Gastroesophageal sphincter (tissue), 4 donors: ENCODE data around the gene GON4L. TPM values are rescaled to one million over a fixed set of nuclear protein-coding genes. Genes with fewer than 3 reads are reported as not detected.
"Not testable (repeated sequence)": the region's sequence is repeated elsewhere in the genome, so short reads cannot be mapped to it uniquely, and the experiment has no call there.

Experiments
- ATAC-seq: fragments of 150-250 bp; one replicate; pipeline ENCODE4 v1.9.1; 2016; ENCODE audit warnings: mild to moderate bottlenecking, moderate library complexity
- H3K27ac ChIP-seq, 4 donors: fragments of 200-600 bp; sonication (generic) in 3 of 4; 1 replicate in 3 of 4; 2 replicates in 1 of 4; pipeline ENCODE4 v1.5.1; 2016 to 2019
- H3K27me3 ChIP-seq: fragments of 200-600 bp; sonication (generic); one replicate; pipeline ENCODE4 v1.5.1; 2019
- H3K36me3 ChIP-seq, 2 donors: fragments of 200-600 bp; sonication (generic); one replicate each; pipeline ENCODE4 v1.5.1; 2019; ENCODE audit warnings: control low read depth in 1 of 2
- H3K4me1 ChIP-seq, 3 donors: fragments of 200-600 bp; sonication (generic); 1 replicate in 2 of 3; 2 replicates in 1 of 3; pipeline ENCODE4 v1.5.1; 2016 to 2019; ENCODE audit warnings: control low read depth in 2 of 3
- H3K4me3 ChIP-seq, 2 donors: fragments of 200-600 bp; sonication (generic); one replicate each; pipeline ENCODE4 v1.5.1; 2019; ENCODE audit warnings: mild to moderate bottlenecking in 1 of 2, moderate library complexity in 1 of 2
- H3K9me3 ChIP-seq, 3 donors: fragments of 200-600 bp; sonication (generic); one replicate each; pipeline ENCODE4 v1.5.1; 2017 to 2019; ENCODE audit warnings: control low read depth in 2 of 3
- CTCF ChIP-seq, 4 experiments: fragments of 200-600 bp in 2 of 4; fragments of 450-650 bp in 2 of 4; sonication (generic) in 1 of 4; IDR thresholded peaks; one replicate each; pipeline ENCODE4 v1.5.1; 2017 to 2019; ENCODE audit warnings: antibody characterized with exemption in 4 of 4, mild to moderate bottlenecking in 2 of 4, moderate library complexity in 2 of 4
- EP300 ChIP-seq: sonication (generic); formaldehyde crosslinking; IDR thresholded peaks from one replicate; pipeline ENCODE4 v1.6.1; 2017; ENCODE audit warnings: antibody characterized with exemption, mild to moderate bottlenecking
- POLR2A ChIP-seq, 2 donors: fragments of 450-650 bp; IDR thresholded peaks; one replicate each; pipeline ENCODE4 v1.6.1; 2017; ENCODE audit warnings: antibody characterized with exemption in 2 of 2, mild to moderate bottlenecking in 2 of 2, moderate library complexity in 1 of 2
- POLR2AphosphoS5 ChIP-seq: sonication (generic); formaldehyde crosslinking; IDR thresholded peaks from one replicate; pipeline ENCODE4 v1.6.1; 2017; ENCODE audit warnings: antibody characterized with exemption
- WGBS, 2 donors: methylation state at CpG; one replicate each; pipeline ENCODE4 v1.1.5; 2018; ENCODE audit warnings: low coverage in 1 of 2; 5-methylcytosine and 5-hydroxymethylcytosine counted together
- total RNA-seq, 4 donors: library from RNA; depleted of rRNA; stranded (reverse); fragments of >200 nt; gene quantifications; one replicate each; pipeline ENCODE4 v1.1.0, GENCODE V29; 2016

GON4L gene
- total RNA-seq, 4 donors from 2014 or later, result 16.6 to 55.1 (median 35.9) TPM

GRCh38 chr1:155745284-155746228, 111.5 kb downstream of the GON4L start:
- not testable (repeated sequence) for H3K9me3 ChIP-seq, H3K4me1 ChIP-seq, H3K27me3 ChIP-seq
- 0% methylated on average over 7 to 20 of the region's 77 CpGs for WGBS, 2 donors
- ATAC-seq, result peak; percentile 99
- Histone ChIP-seq H3K27ac (peak overlapping the region; percentile 36 to 85 (median 82)), H3K36me3 (peaks cover 0 to 24% of the 10 kb centered on the region in 2 donors), H3K4me3 (peak overlapping the region; percentile 53 to 61)
- TF ChIP-seq CTCF (IDR thresholded peaks at IDR 0.05), result peak in 1 of 4 experiments; percentile 21
- peak; percentile 56 for TF ChIP-seq POLR2AphosphoS5
- TF ChIP-seq POLR2A (IDR thresholded peaks at IDR 0.05), result peak; percentile 22 to 42

- H3K9me3 ChIP-seq, result no peaks in the 10 kb centered on the region
- H3K27me3 ChIP-seq, result no peaks in the 10 kb centered on the region
- H3K27ac ChIP-seq, result peak overlapping the region; percentile 36 to 85 (median 82)
- 30 to 52% methylated on average over 2 to 5 of the region's 9 CpGs for WGBS, 2 donors
- ATAC-seq, result no peak
- peaks cover 0 to 6% (median 0%) of the 10 kb centered on the region in 3 donors for H3K4me1 ChIP-seq
- no peak for TF ChIP-seq CTCF (IDR thresholded peaks at IDR 0.05)
- TF ChIP-seq POLR2AphosphoS5, result no peak
- peak overlapping the region; percentile 53 to 61 for H3K4me3 ChIP-seq
- peaks cover 0 to 20% of the 10 kb centered on the region in 2 donors for H3K36me3 ChIP-seq
Observed at GRCh38 chr1:155744711-155745283, 112.2 kb downstream of the GON4L start.

GRCh38 chr1:155741908-155742307, 115.1 kb downstream of the GON4L start:
- TF ChIP-seq CTCF (IDR thresholded peaks at IDR 0.05), result no peak
- no peak for TF ChIP-seq EP300
- no peak for TF ChIP-seq POLR2AphosphoS5
- TF ChIP-seq POLR2A (IDR thresholded peaks at IDR 0.05), result no peak
- no peak overlapping the region for H3K4me3 ChIP-seq
- H3K9me3 ChIP-seq, result no peaks in the 10 kb centered on the region
- no peak for ATAC-seq
- 71 to 88% methylated on average over 2 to 9 of the region's 10 CpGs for WGBS, 2 donors
- H3K36me3 ChIP-seq, result peaks cover 0 to 24% of the 10 kb centered on the region in 2 donors
- H3K27ac ChIP-seq, result no peak overlapping the region
- H3K27me3 ChIP-seq, result no peaks in the 10 kb centered on the region
- H3K4me1 ChIP-seq, result peaks cover 0 to 6% (median 0%) of the 10 kb centered on the region in 3 donors

GRCh38 chr1:155740995-155741394, 116.0 kb downstream of the GON4L start:
- Histone ChIP-seq H3K36me3 (peaks cover 0 to 33% of the 10 kb centered on the region in 2 donors), H3K27me3 (no peaks in the 10 kb centered on the region), H3K27ac (no peak overlapping the region), H3K4me1 (peaks cover 0 to 6% (median 0%) of the 10 kb centered on the region in 3 donors), H3K9me3 (no peaks in the 10 kb centered on the region), H3K4me3 (no peak overlapping the region)
- 67 to 87% methylated on average over 1 to 5 of the region's 8 CpGs for WGBS, 2 donors
- TF ChIP-seq POLR2A (IDR thresholded peaks at IDR 0.05) (no peak), EP300 (no peak), CTCF (IDR thresholded peaks at IDR 0.05) (no peak), POLR2AphosphoS5 (no peak)
- ATAC-seq, result no peak
